ENCODE data around the gene ZNF25. TPM values are rescaled to one million over a fixed set of nuclear protein-coding genes. Genes with fewer than 3 reads are reported as not detected.

ZNF25 gene
- polyA plus RNA-seq, 1 donor (not counting 4 experiments of a cell fraction or from before 2014, with no cell fraction given): 2.7 TPM

- Histone ChIP-seq H4K20me1 (ENCODE audit: control insufficient read depth, extremely low read depth, insufficient read depth, low read length) (no peaks in the 10 kb centered on the region), H3K27me3 (ENCODE audit: control insufficient read depth, extremely low read depth, insufficient read depth, low read length) (no peaks in the 10 kb centered on the region), H3K4me1 (ENCODE audit: control insufficient read depth, extremely low read depth, insufficient read depth, low read length) (no peaks in the 10 kb centered on the region), H3K9ac (ENCODE audit: control insufficient read depth, extremely low read depth, insufficient read depth, low read length) (no peak overlapping the region), H3K4me3 (ENCODE audit: control insufficient read depth in 2 of 3, extremely low read depth in 1 of 3, insufficient read depth in 2 of 3, low read depth in 1 of 3, low read length in 3 of 3) (no peak overlapping the region), H3K36me3 (ENCODE audit: control insufficient read depth in 2 of 2, extremely low read depth in 1 of 2, insufficient read depth in 2 of 2, low read length in 2 of 2) (no peaks in the 10 kb centered on the region), H3K9me3 (ENCODE audit: control insufficient read depth, low read depth, low read length) (no peaks in the 10 kb centered on the region), H3K27ac (ENCODE audit: control insufficient read depth, insufficient read depth, low read length) (no peak overlapping the region), H2AFZ (ENCODE audit: control insufficient read depth, low read length) (no peak overlapping the region), H3K79me2 (ENCODE audit: control insufficient read depth, insufficient read depth, low read length) (no peaks in the 10 kb centered on the region), H3K9me1 (ENCODE audit: control insufficient read depth, extremely low read depth, insufficient read depth, low read length) (no peaks in the 10 kb centered on the region), H3K4me2 (ENCODE audit: control insufficient read depth, extremely low read depth, insufficient read depth, low read depth, low read length) (no peak overlapping the region)
- dilution Hi-C loops (cut with MboI; ENCODE audit: extremely low pct_ligation_motif_present, low sequenced_read_pairs): no loop called here
- TF ChIP-seq EZH2 (IDR thresholded peaks at IDR 0.05; ENCODE audit: low read length) (no peak), CTCF (optimal IDR thresholded peaks at IDR 0.05 in 1 of 3, IDR thresholded peaks at IDR 0.05 in 1 of 3, conservative IDR thresholded peaks at IDR 0.05 in 1 of 3; ENCODE audit: extremely low read depth in 1 of 3, insufficient read depth in 2 of 3, low read length in 3 of 3) (no peak)
- no peak for DNase-seq (ENCODE audit: low read depth, low spot score)
- no peak for FAIRE-seq
These were observed 15.8 kb downstream of the ZNF25 start for GRCh38 chr10:37960591-37961137.

- dilution Hi-C loops (cut with MboI; ENCODE audit: extremely low pct_ligation_motif_present, low sequenced_read_pairs): no loop called here
- Histone ChIP-seq H3K9ac (ENCODE audit: control insufficient read depth, extremely low read depth, insufficient read depth, low read length) (no peak overlapping the region), H3K27ac (ENCODE audit: control insufficient read depth, insufficient read depth, low read length) (no peak overlapping the region), H4K20me1 (ENCODE audit: control insufficient read depth, extremely low read depth, insufficient read depth, low read length) (no peaks in the 10 kb centered on the region), H3K27me3 (ENCODE audit: control insufficient read depth, extremely low read depth, insufficient read depth, low read length) (no peaks in the 10 kb centered on the region), H3K36me3 (ENCODE audit: control insufficient read depth in 2 of 2, extremely low read depth in 1 of 2, insufficient read depth in 2 of 2, low read length in 2 of 2) (peaks cover 0 to 2% of the 10 kb centered on the region in 2 experiments), H3K4me3 (ENCODE audit: control insufficient read depth in 2 of 3, extremely low read depth in 1 of 3, insufficient read depth in 2 of 3, low read depth in 1 of 3, low read length in 3 of 3) (no peak overlapping the region), H3K9me3 (ENCODE audit: control insufficient read depth, low read depth, low read length) (no peaks in the 10 kb centered on the region), H2AFZ (ENCODE audit: control insufficient read depth, low read length) (no peak overlapping the region), H3K4me1 (ENCODE audit: control insufficient read depth, extremely low read depth, insufficient read depth, low read length) (no peaks in the 10 kb centered on the region), H3K79me2 (ENCODE audit: control insufficient read depth, insufficient read depth, low read length) (no peaks in the 10 kb centered on the region), H3K9me1 (ENCODE audit: control insufficient read depth, extremely low read depth, insufficient read depth, low read length) (no peaks in the 10 kb centered on the region), H3K4me2 (ENCODE audit: control insufficient read depth, extremely low read depth, insufficient read depth, low read depth, low read length) (no peak overlapping the region)
- no peak for DNase-seq (ENCODE audit: low read depth, low spot score)
- no peak for TF ChIP-seq CTCF (optimal IDR thresholded peaks at IDR 0.05 in 1 of 3, IDR thresholded peaks at IDR 0.05 in 1 of 3, conservative IDR thresholded peaks at IDR 0.05 in 1 of 3; ENCODE audit: extremely low read depth in 1 of 3, insufficient read depth in 2 of 3, low read length in 3 of 3)
- no peak for TF ChIP-seq EZH2 (IDR thresholded peaks at IDR 0.05; ENCODE audit: low read length)
- FAIRE-seq: no peak
These were observed 18.6 kb downstream of the ZNF25 start for GRCh38 chr10:37957841-37958240.

Data from keratinocyte (primary cell).